ENCODE data around the gene ETFA. TPM values are rescaled to one million over a fixed set of nuclear protein-coding genes. Genes with fewer than 3 reads are reported as not detected.

ETFA gene
- total RNA-seq, 4 donors from 2014 or later: 179 to 261 (median 227) TPM

DNA sequence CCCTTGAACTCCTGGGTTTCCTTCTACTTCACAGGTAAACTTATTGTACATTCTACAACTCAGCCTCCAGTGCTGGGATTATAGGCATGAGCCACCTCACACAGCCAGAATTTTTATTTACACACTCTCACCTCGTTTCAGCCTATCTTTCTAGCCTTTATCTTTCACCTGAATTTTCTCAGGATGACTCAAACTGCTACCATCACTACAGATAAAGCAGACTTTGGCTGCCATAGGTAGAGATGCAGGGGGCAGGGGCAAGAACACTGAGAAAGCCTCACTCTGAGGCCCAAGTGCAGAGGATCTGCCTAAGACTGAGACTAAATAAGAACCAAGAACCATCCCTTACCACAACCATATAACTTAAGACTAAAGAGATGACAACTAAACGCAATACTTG, 59.0 kb downstream of the ETFA start:
- in situ Hi-C loops (cut with MboI; ENCODE audit: low sequenced_read_pairs in 4 of 4): no loop called here
- Histone ChIP-seq H3K36me3 (no peaks in the 10 kb centered on the region), H3K27ac (no peak overlapping the region), H3K9me3 (no peaks in the 10 kb centered on the region), H3K4me1 (no peaks in the 10 kb centered on the region), H3K4me3 (no peak overlapping the region), H3K27me3 (no peaks in the 10 kb centered on the region)
- ATAC-seq: no peak
- TF ChIP-seq POLR2A (IDR thresholded peaks at IDR 0.05): no peak
- TF ChIP-seq, protein P1, sequence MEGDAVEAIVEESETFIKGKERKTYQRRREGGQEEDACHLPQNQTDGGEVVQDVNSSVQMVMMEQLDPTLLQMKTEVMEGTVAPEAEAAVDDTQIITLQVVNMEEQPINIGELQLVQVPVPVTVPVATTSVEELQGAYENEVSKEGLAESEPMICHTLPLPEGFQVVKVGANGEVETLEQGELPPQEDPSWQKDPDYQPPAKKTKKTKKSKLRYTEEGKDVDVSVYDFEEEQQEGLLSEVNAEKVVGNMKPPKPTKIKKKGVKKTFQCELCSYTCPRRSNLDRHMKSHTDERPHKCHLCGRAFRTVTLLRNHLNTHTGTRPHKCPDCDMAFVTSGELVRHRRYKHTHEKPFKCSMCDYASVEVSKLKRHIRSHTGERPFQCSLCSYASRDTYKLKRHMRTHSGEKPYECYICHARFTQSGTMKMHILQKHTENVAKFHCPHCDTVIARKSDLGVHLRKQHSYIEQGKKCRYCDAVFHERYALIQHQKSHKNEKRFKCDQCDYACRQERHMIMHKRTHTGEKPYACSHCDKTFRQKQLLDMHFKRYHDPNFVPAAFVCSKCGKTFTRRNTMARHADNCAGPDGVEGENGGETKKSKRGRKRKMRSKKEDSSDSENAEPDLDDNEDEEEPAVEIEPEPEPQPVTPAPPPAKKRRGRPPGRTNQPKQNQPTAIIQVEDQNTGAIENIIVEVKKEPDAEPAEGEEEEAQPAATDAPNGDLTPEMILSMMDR (IDR thresholded peaks at IDR 0.05 in 4 of 5, conservative IDR thresholded peaks at IDR 0.05 in 1 of 5): no peak
- intact Hi-C loops (cut with DNase I; ENCODE audit: low total_unique reads): no loop called here
- DNase-seq: no peak

DNA sequence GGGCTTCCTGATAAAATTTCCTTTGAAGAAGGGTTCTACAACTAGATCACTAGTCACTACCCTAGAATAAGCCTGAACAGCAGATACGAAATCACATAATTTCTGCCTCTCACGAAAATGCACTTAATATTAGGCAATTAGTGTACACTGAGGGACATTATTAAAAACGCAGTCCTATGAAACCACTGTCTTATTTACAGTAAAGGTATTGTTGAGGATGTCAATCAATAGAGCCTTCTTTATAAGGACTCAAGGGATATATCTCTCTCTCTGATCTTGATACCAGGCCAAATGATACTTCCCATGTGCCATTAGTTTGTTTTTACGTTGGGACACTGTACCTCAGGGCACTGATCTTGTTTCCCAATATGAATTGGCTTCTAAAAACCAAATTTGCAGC, 59.6 kb downstream of the ETFA start:
- H3K4me3 ChIP-seq: no peak overlapping the region
- ATAC-seq: no peak
- H3K36me3 ChIP-seq: no peaks in the 10 kb centered on the region
- no peaks in the 10 kb centered on the region for H3K4me1 ChIP-seq
- no peak for TF ChIP-seq POLR2A (IDR thresholded peaks at IDR 0.05)
- TF ChIP-seq, protein P1 (IDR thresholded peaks at IDR 0.05 in 4 of 5, conservative IDR thresholded peaks at IDR 0.05 in 1 of 5): no peak
- H3K27ac ChIP-seq: no peak overlapping the region
- no peaks in the 10 kb centered on the region for H3K9me3 ChIP-seq
- in situ Hi-C loops (cut with MboI; ENCODE audit: low sequenced_read_pairs in 4 of 4): no loop called here
- intact Hi-C loops (cut with DNase I; ENCODE audit: low total_unique reads): no loop called here
- no peaks in the 10 kb centered on the region for H3K27me3 ChIP-seq
- no peak for DNase-seq

DNA sequence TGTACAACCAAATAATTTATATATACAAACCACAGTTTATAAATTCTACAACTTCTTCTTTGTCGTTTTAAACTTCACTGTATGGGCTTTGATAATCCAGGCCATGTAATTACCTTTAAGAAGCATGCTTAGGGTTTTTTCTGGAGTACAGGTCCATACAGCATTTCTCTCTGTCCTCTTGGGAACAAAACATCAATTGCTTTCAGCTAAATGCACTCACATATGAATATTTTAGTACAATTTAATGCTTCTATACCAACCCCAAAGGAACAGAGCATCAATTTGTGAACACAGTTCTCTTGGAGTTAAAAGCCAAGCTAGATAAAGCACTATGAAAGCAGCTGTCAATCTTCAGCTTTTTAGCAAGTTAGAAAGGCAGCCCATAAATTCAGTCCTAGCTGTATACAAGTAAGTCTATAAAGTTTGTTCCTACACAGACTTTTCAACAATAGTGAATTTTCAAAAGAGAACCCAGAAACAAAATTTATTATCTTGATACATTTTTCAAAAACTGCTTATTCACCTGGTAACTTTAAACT, 66.1 kb downstream of the ETFA start:
- in situ Hi-C loops (cut with MboI; ENCODE audit: low sequenced_read_pairs in 4 of 4): no loop called here
- intact Hi-C loops (cut with DNase I; ENCODE audit: low total_unique reads): no loop called here
- Histone ChIP-seq H3K27ac (no peak overlapping the region), H3K27me3 (no peaks in the 10 kb centered on the region), H3K36me3 (peaks cover 0 to 5% of the 10 kb centered on the region in 2 donors), H3K4me1 (peaks cover 0 to 5% of the 10 kb centered on the region in 2 donors), H3K9me3 (no peaks in the 10 kb centered on the region), H3K4me3 (no peak overlapping the region)
- DNase-seq: no peak
- TF ChIP-seq POLR2A (IDR thresholded peaks at IDR 0.05): no peak
- TF ChIP-seq, protein P1 (IDR thresholded peaks at IDR 0.05 in 4 of 5, conservative IDR thresholded peaks at IDR 0.05 in 1 of 5): no peak
- ATAC-seq: no peak

DNA sequence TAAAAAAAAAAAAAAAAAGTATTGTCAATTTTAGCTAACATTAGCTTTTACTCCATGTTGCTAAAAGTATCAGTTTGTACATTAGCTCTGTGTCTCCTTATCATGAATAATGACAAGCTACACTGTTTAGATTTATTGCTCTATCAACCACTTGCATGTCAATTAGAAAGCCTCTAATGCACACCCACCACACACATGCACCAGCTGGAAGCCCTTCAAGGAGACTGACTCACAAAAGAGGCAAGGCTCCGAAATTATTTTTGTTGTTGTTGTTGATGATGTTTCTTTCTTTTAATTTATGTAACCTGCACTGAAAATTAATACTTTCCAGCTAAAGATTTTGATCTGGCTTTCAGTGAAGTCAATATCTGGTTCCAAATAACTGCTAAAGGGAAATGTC, 71.5 kb downstream of the ETFA start:
- H3K27ac ChIP-seq: no peak overlapping the region
- DNase-seq: no peak
- no peak for ATAC-seq
- in situ Hi-C loops (cut with MboI; ENCODE audit: low sequenced_read_pairs in 4 of 4) (no loop called here), intact Hi-C loops (cut with DNase I; ENCODE audit: low total_unique reads) (loop anchor here (10.0 kb wide), 1 partner anchor 625 kb away; no protein-coding TSS in a partner anchor)
- no peaks in the 10 kb centered on the region for H3K9me3 ChIP-seq
- no peak overlapping the region for H3K4me3 ChIP-seq
- no peaks in the 10 kb centered on the region for H3K27me3 ChIP-seq
- TF ChIP-seq, protein P1 (IDR thresholded peaks at IDR 0.05 in 4 of 5, conservative IDR thresholded peaks at IDR 0.05 in 1 of 5): no peak
- no peak for TF ChIP-seq POLR2A (IDR thresholded peaks at IDR 0.05)
- peaks cover 3 to 20% of the 10 kb centered on the region in 2 donors for H3K4me1 ChIP-seq
- H3K36me3 ChIP-seq: peaks cover 0 to 5% of the 10 kb centered on the region in 2 donors

DNA sequence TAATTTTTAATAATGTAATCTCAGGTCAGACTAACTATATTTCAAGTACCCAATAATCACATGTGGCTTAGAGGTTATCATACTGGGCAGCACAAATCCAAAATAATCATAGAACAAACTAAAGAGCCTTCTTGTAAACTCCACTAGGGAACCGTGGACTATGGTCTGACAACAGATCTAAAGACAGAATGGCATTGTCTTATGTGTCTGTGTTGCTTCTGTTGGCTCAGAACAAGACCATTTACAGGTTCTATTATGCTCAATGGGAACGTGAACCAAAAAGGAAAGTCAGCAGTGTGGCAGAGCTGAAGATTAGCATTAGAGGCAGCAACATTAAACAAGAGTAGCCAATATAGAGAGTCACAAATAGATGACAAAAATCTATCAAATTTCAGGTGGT, 74.9 kb downstream of the ETFA start:
- Histone ChIP-seq H3K4me1 (peaks cover 3 to 20% of the 10 kb centered on the region in 2 donors), H3K9me3 (no peaks in the 10 kb centered on the region), H3K27me3 (no peaks in the 10 kb centered on the region), H3K36me3 (peaks cover 0 to under 1% of the 10 kb centered on the region in 2 donors), H3K27ac (no peak overlapping the region), H3K4me3 (no peak overlapping the region)
- in situ Hi-C loops (cut with MboI; ENCODE audit: low sequenced_read_pairs in 4 of 4): no loop called here
- DNase-seq: no peak
- no peak for TF ChIP-seq POLR2A (IDR thresholded peaks at IDR 0.05)
- TF ChIP-seq, protein P1 (IDR thresholded peaks at IDR 0.05 in 4 of 5, conservative IDR thresholded peaks at IDR 0.05 in 1 of 5): no peak
- no peak for ATAC-seq
- intact Hi-C loops (cut with DNase I; ENCODE audit: low total_unique reads): loop anchor here (10.0 kb wide), 1 partner anchor 628 kb away; no protein-coding TSS in a partner anchor

Measured in gastrocnemius medialis (tissue), 4 donors.